ENCODE measurements around the gene HCFC1. TPM values are rescaled to one million over a fixed set of nuclear protein-coding genes. Genes with fewer than 3 reads are reported as not detected.

The HCFC1 gene
- total and polyA plus RNA-seq, 9 of the 15 experiments (the other 6 are each of a cell fraction or from before 2014, with no cell fraction given), result 2.8 to 133 (median 17.1) TPM

- TF ChIP-seq ZNF592 (IDR thresholded peaks at IDR 0.05) (0 out of 2 replicates have a peak, but pooled peaks have one; percentile 58), BMI1 (IDR thresholded peaks at IDR 0.05; ENCODE audit: low read length) (no peak), ESRRA (IDR thresholded peaks at IDR 0.05; ENCODE audit: borderline replicate concordance, low read depth) (peak; percentile 65), ZNF699 (CRISPR knock-in tag; IDR thresholded peaks at IDR 0.05; ENCODE audit: insufficient replicate concordance) (no peak), ETV6 (IDR thresholded peaks at IDR 0.05; ENCODE audit: borderline replicate concordance in 1 of 2, low read depth in 2 of 2, low read length in 1 of 2) (0 out of 4 replicates have a peak, but pooled peaks of 1 of the 2 experiments have one; percentile 37), ETV6 (CRISPR knock-in tag; IDR thresholded peaks at IDR 0.05; ENCODE audit: borderline replicate concordance) (no peak), RNF2 (IDR thresholded peaks at IDR 0.05) (peak; percentile 77; the same call in 1 of the 2 replicates), SMARCA4 (IDR thresholded peaks at IDR 0.05) (0 out of 2 replicates have a peak, but pooled peaks have one; percentile 51), E2F6 (IDR thresholded peaks at IDR 0.05; ENCODE audit: borderline replicate concordance in 1 of 2, extremely low read depth in 1 of 2, insufficient read depth in 1 of 2, insufficient read length in 1 of 2, low read depth in 1 of 2, low read length in 1 of 2, poor library complexity in 1 of 2, severe bottlenecking in 1 of 2) (peak in 1 of 2 experiments; percentile 8), VEZF1 (CRISPR knock-in tag; IDR thresholded peaks at IDR 0.05) (peak; percentile 66), CREB1 (IDR thresholded peaks at IDR 0.05) (no peak), CREB1 (CRISPR knock-in tag; IDR thresholded peaks at IDR 0.05) (peak; percentile 15; the same call in 1 of the 2 replicates), MAZ (CRISPR knock-in tag; conservative IDR thresholded peaks at IDR 0.05 in 1 of 2, IDR thresholded peaks at IDR 0.05 in 1 of 2) (no peak; a peak in 2 of 4 replicates), NFIC (IDR thresholded peaks at IDR 0.05) (0 out of 2 replicates have a peak, but pooled peaks have one; percentile 2), TEAD4 (IDR thresholded peaks at IDR 0.05; ENCODE audit: low read length) (0 out of 2 replicates have a peak, but pooled peaks have one; percentile 14), TEAD4 (CRISPR knock-in tag; IDR thresholded peaks at IDR 0.05; ENCODE audit: borderline replicate concordance) (no peak), ZNF3 (CRISPR knock-in tag; IDR thresholded peaks at IDR 0.05) (no peak), FOXP4 (CRISPR knock-in tag; IDR thresholded peaks at IDR 0.05; ENCODE audit: borderline replicate concordance) (0 out of 2 replicates have a peak, but pooled peaks have one; percentile 7)
Observed at GRCh38 chrX:153926858-153927671, 44.6 kb downstream of the HCFC1 start (continued).
